H1 (cell line): Measurements from ENCODE around the gene ARHGEF28.

Experiments
- ATF2 ChIP-seq: IDR thresholded peaks from 2 replicates; pipeline ENCODE4 v1.6.1; 2012; ENCODE audit warnings: low read length, inconsistent platforms
- BRCA1 ChIP-seq: IDR thresholded peaks from 2 replicates; pipeline ENCODE4 v1.6.1; 2012; ENCODE audit warnings: low read depth, low read length, improper control_type of control experiment

GRCh38 chr5:73670731-73671130 is 44.7 kb downstream of the ARHGEF28 start:
- no peak for TF ChIP-seq ATF2
- TF ChIP-seq BRCA1: no peak
